Gastroesophageal sphincter (tissue), 2 donors: Measurements from ENCODE around the gene TRUB2.

ENCODE experiments used
- EP300 ChIP-seq: sonication (generic); formaldehyde crosslinking; IDR thresholded peaks from one replicate; pipeline ENCODE4 v1.6.1; 2017; ENCODE audit warnings: antibody characterized with exemption, mild to moderate bottlenecking
- POLR2AphosphoS5 ChIP-seq: sonication (generic); formaldehyde crosslinking; IDR thresholded peaks from one replicate; pipeline ENCODE4 v1.6.1; 2017; ENCODE audit warnings: antibody characterized with exemption

- no peak for TF ChIP-seq POLR2AphosphoS5
- no peak for TF ChIP-seq EP300
Measured at GRCh38 chr9:128343855-128344254, 21.6 kb upstream of the TRUB2 start.
